Measurements from ENCODE around the gene TMC4.
"Not testable (repeated sequence)": the region's sequence is repeated elsewhere in the genome, so short reads cannot be mapped to it uniquely, and the experiment has no call there.

Gene TMC4

GRCh38 chr19:54181894-54182293 lies 8.9 kb upstream of the TMC4 start:
- H3K27ac ChIP-seq (ENCODE audit: low read depth, low read length); H2BK5ac ChIP-seq (ENCODE audit: low read length); H2BK120ac ChIP-seq (ENCODE audit: low read depth, low read length); H3K4me2 ChIP-seq (ENCODE audit: low read length); H3K4ac ChIP-seq (ENCODE audit: low read depth, low read length); H4K8ac ChIP-seq (ENCODE audit: low read depth, low read length); H3K27me3 ChIP-seq (ENCODE audit: insufficient read depth, low read length, poor library complexity); H3K9ac ChIP-seq (ENCODE audit: low read length); H3K23ac ChIP-seq (ENCODE audit: low read length); H4K5ac ChIP-seq (ENCODE audit: low read length); H3K4me3 ChIP-seq (ENCODE audit: low read length); DNase-seq; H3K79me2 ChIP-seq (ENCODE audit: control insufficient read depth, insufficient read depth, low read length); H3K18ac ChIP-seq (ENCODE audit: low read length); H3K79me1 ChIP-seq (ENCODE audit: low read length); H2BK15ac ChIP-seq (replicated peaks; ENCODE audit: low read depth); H3K56ac ChIP-seq (ENCODE audit: low read length); H3K36me3 ChIP-seq (ENCODE audit: control insufficient read depth, insufficient read depth, low read length); H3K4me1 ChIP-seq (ENCODE audit: control insufficient read depth, low read depth, low read length); H2AK5ac ChIP-seq (ENCODE audit: low read length): not testable (repeated sequence)
- no CpG with 5 or more reads among the region's 3 CpGs for WGBS (ENCODE audit: extremely low coverage, insufficient coverage, low lambda C conversion rate)

GRCh38 chr19:54180691-54181091 lies 7.7 kb upstream of the TMC4 start:
- no peak overlapping the region for H3K27ac ChIP-seq (ENCODE audit: low read depth, low read length)
- H3K4me1 ChIP-seq (ENCODE audit: control insufficient read depth, low read depth, low read length): no peaks in the 10 kb centered on the region
- WGBS (ENCODE audit: extremely low coverage, insufficient coverage, low lambda C conversion rate): no CpG with 5 or more reads among the region's 37 CpGs
- H3K18ac ChIP-seq (ENCODE audit: low read length): no peak overlapping the region
- no peaks in the 10 kb centered on the region for H3K79me2 ChIP-seq (ENCODE audit: control insufficient read depth, insufficient read depth, low read length)
- H4K8ac ChIP-seq (ENCODE audit: low read depth, low read length): no peak overlapping the region
- no peak overlapping the region for H3K4ac ChIP-seq (ENCODE audit: low read depth, low read length)
- H3K36me3 ChIP-seq (ENCODE audit: control insufficient read depth, insufficient read depth, low read length): peaks cover 8% of the 10 kb centered on the region
- no peak for DNase-seq
- H3K79me1 ChIP-seq (ENCODE audit: low read length): no peaks in the 10 kb centered on the region
- H3K9ac ChIP-seq (ENCODE audit: low read length): no peak overlapping the region
- no peak overlapping the region for H2BK120ac ChIP-seq (ENCODE audit: low read depth, low read length)
- H3K4me2 ChIP-seq (ENCODE audit: low read length): no peak overlapping the region
- H3K27me3 ChIP-seq (ENCODE audit: insufficient read depth, low read length, poor library complexity): no peaks in the 10 kb centered on the region
- H3K23ac ChIP-seq (ENCODE audit: low read length): no peak overlapping the region
- no peak overlapping the region for H2AK5ac ChIP-seq (ENCODE audit: low read length)
- no peak overlapping the region for H3K56ac ChIP-seq (ENCODE audit: low read length)
- H2BK5ac ChIP-seq (ENCODE audit: low read length): no peak overlapping the region
- no peak overlapping the region for H3K4me3 ChIP-seq (ENCODE audit: low read length)
- H2BK15ac ChIP-seq (replicated peaks; ENCODE audit: low read depth): no peak overlapping the region
- H4K5ac ChIP-seq (ENCODE audit: low read length): no peak overlapping the region

- H3K9ac ChIP-seq (ENCODE audit: low read length): no peak overlapping the region
- no CpG with 5 or more reads among the region's 10 CpGs for WGBS (ENCODE audit: extremely low coverage, insufficient coverage, low lambda C conversion rate)
- DNase-seq: peak; percentile 99
- H3K27ac ChIP-seq (ENCODE audit: low read depth, low read length): no peak overlapping the region
- no peak overlapping the region for H3K4me3 ChIP-seq (ENCODE audit: low read length)
- H3K4ac ChIP-seq (ENCODE audit: low read depth, low read length): no peak overlapping the region
- no peak overlapping the region for H2BK5ac ChIP-seq (ENCODE audit: low read length)
- no peaks in the 10 kb centered on the region for H3K79me1 ChIP-seq (ENCODE audit: low read length)
- H3K4me2 ChIP-seq (ENCODE audit: low read length): no peak overlapping the region
- peaks cover 8% of the 10 kb centered on the region for H3K36me3 ChIP-seq (ENCODE audit: control insufficient read depth, insufficient read depth, low read length)
- no peaks in the 10 kb centered on the region for H3K79me2 ChIP-seq (ENCODE audit: control insufficient read depth, insufficient read depth, low read length)
- H3K4me1 ChIP-seq (ENCODE audit: control insufficient read depth, low read depth, low read length): no peaks in the 10 kb centered on the region
- no peak overlapping the region for H4K8ac ChIP-seq (ENCODE audit: low read depth, low read length)
- H2BK120ac ChIP-seq (ENCODE audit: low read depth, low read length): no peak overlapping the region
- no peak overlapping the region for H3K23ac ChIP-seq (ENCODE audit: low read length)
- H3K56ac ChIP-seq (ENCODE audit: low read length): no peak overlapping the region
- H2BK15ac ChIP-seq (replicated peaks; ENCODE audit: low read depth): no peak overlapping the region
- no peak overlapping the region for H2AK5ac ChIP-seq (ENCODE audit: low read length)
- no peaks in the 10 kb centered on the region for H3K27me3 ChIP-seq (ENCODE audit: insufficient read depth, low read length, poor library complexity)
- H3K18ac ChIP-seq (ENCODE audit: low read length): no peak overlapping the region
- H4K5ac ChIP-seq (ENCODE audit: low read length): no peak overlapping the region
Measured at GRCh38 chr19:54179921-54180461, 7.0 kb upstream of the TMC4 start.

GRCh38 chr19:54179262-54179852 lies 6.4 kb upstream of the TMC4 start:
- Histone ChIP-seq H3K4me3 (ENCODE audit: low read length) (no peak overlapping the region), H2BK5ac (ENCODE audit: low read length) (no peak overlapping the region), H3K9ac (ENCODE audit: low read length) (no peak overlapping the region), H2AK5ac (ENCODE audit: low read length) (no peak overlapping the region), H3K23ac (ENCODE audit: low read length) (no peak overlapping the region), H3K56ac (ENCODE audit: low read length) (no peak overlapping the region), H3K36me3 (ENCODE audit: control insufficient read depth, insufficient read depth, low read length) (peaks cover 8% of the 10 kb centered on the region), H3K79me2 (ENCODE audit: control insufficient read depth, insufficient read depth, low read length) (no peaks in the 10 kb centered on the region), H3K4me1 (ENCODE audit: control insufficient read depth, low read depth, low read length) (no peaks in the 10 kb centered on the region), H3K18ac (ENCODE audit: low read length) (no peak overlapping the region), H3K27me3 (ENCODE audit: insufficient read depth, low read length, poor library complexity) (no peaks in the 10 kb centered on the region), H3K4me2 (ENCODE audit: low read length) (no peak overlapping the region), H4K8ac (ENCODE audit: low read depth, low read length) (no peak overlapping the region), H2BK15ac (replicated peaks; ENCODE audit: low read depth) (no peak overlapping the region), H3K27ac (ENCODE audit: low read depth, low read length) (no peak overlapping the region), H3K4ac (ENCODE audit: low read depth, low read length) (no peak overlapping the region), H2BK120ac (ENCODE audit: low read depth, low read length) (no peak overlapping the region), H4K5ac (ENCODE audit: low read length) (no peak overlapping the region), H3K79me1 (ENCODE audit: low read length) (no peaks in the 10 kb centered on the region)
- no CpG with 5 or more reads among the region's 10 CpGs for WGBS (ENCODE audit: extremely low coverage, insufficient coverage, low lambda C conversion rate)
- no peak for DNase-seq

DNA sequence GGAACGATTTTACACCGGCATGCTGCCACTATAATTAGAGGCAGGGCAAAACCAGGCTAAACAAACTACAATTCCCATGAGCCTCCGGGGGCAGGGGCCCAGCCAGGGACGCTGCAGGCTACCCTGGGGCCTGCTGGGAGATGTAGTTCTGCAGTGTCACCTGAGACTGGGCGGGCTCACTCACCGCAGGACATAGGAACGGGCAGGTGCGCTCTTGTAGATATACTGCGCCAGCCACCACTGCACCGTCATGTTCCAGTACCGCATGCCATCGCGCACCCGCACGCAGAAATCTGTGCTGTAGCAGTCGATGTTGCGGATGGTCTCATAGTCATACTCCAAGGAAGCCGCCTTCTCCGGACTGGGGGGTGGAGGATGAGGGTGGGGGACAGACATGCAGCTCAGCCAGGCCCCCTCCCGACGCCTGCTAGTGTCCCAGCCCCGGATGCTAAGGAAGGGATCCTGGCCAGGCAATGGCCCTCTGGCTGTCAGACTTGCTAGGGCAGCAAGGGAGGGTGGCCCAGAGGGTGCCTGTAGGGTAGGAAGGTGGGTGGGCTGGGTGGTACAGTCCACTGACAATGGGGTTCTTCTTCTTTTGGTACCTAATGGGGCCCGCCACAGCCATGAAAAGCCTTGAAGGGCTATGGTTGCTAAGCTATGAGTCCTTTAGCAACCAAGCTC lies 5.8 kb upstream of the TMC4 start:
- Histone ChIP-seq H2BK5ac (ENCODE audit: low read length) (no peak overlapping the region), H3K56ac (ENCODE audit: low read length) (no peak overlapping the region), H3K23ac (ENCODE audit: low read length) (no peak overlapping the region), H3K4ac (ENCODE audit: low read depth, low read length) (no peak overlapping the region), H4K8ac (ENCODE audit: low read depth, low read length) (no peak overlapping the region), H3K4me1 (ENCODE audit: control insufficient read depth, low read depth, low read length) (no peaks in the 10 kb centered on the region), H3K79me1 (ENCODE audit: low read length) (no peaks in the 10 kb centered on the region), H4K5ac (ENCODE audit: low read length) (no peak overlapping the region), H2BK15ac (replicated peaks; ENCODE audit: low read depth) (no peak overlapping the region), H3K36me3 (ENCODE audit: control insufficient read depth, insufficient read depth, low read length) (peaks cover 8% of the 10 kb centered on the region), H3K27ac (ENCODE audit: low read depth, low read length) (no peak overlapping the region), H3K4me2 (ENCODE audit: low read length) (no peak overlapping the region), H3K18ac (ENCODE audit: low read length) (no peak overlapping the region), H3K9ac (ENCODE audit: low read length) (no peak overlapping the region), H3K79me2 (ENCODE audit: control insufficient read depth, insufficient read depth, low read length) (no peaks in the 10 kb centered on the region), H2AK5ac (ENCODE audit: low read length) (no peak overlapping the region), H2BK120ac (ENCODE audit: low read depth, low read length) (no peak overlapping the region), H3K27me3 (ENCODE audit: insufficient read depth, low read length, poor library complexity) (no peaks in the 10 kb centered on the region), H3K4me3 (ENCODE audit: low read length) (no peak overlapping the region)
- DNase-seq: peak; percentile 51
- no CpG with 5 or more reads among the region's 23 CpGs for WGBS (ENCODE audit: extremely low coverage, insufficient coverage, low lambda C conversion rate)
